Uterus (tissue), 4 donors: Measurements from ENCODE around the gene CLASP2. TPM values are rescaled to one million over a fixed set of nuclear protein-coding genes. Genes with fewer than 3 reads are reported as not detected.

ENCODE experiments used
- DNase-seq, 2 donors: peaks; one replicate each; pipeline ENCODE4 v3.0.0-alpha.2; 2019 to 2020
- H3K27ac ChIP-seq, 2 donors: fragments of 200-600 bp; sonication (generic); 1 replicate in 1 of 2; 2 replicates in 1 of 2; pipeline ENCODE4 v1.5.1; 2016 to 2018
- H3K27me3 ChIP-seq, 2 donors: fragments of 200-600 bp; sonication (generic); one replicate each; pipeline ENCODE4 v1.5.1; 2018 to 2019; ENCODE audit warnings: control low read depth in 1 of 2
- H3K36me3 ChIP-seq, 2 donors: fragments of 200-600 bp; sonication (generic); one replicate each; pipeline ENCODE4 v1.5.1; 2019; ENCODE audit warnings: control low read depth in 1 of 2
- H3K4me1 ChIP-seq, 2 donors: fragments of 200-600 bp; sonication (generic); one replicate each; pipeline ENCODE4 v1.5.1; 2018 to 2019; ENCODE audit warnings: control low read depth in 1 of 2
- H3K4me3 ChIP-seq, 2 donors: fragments of 200-600 bp; sonication (generic); 1 replicate in 1 of 2; 2 replicates in 1 of 2; pipeline ENCODE4 v1.5.1; 2018 to 2019; ENCODE audit warnings: mild to moderate bottlenecking in 1 of 2
- H3K9me3 ChIP-seq, 2 donors: fragments of 200-600 bp; sonication (generic); one replicate each; pipeline ENCODE4 v1.5.1; 2019; ENCODE audit warnings: control low read depth in 1 of 2
- POLR2A ChIP-seq, 2 donors: fragments of 450-650 bp; IDR thresholded peaks; one replicate each; pipeline ENCODE4 v1.6.1; 2016; ENCODE audit warnings: antibody characterized with exemption in 2 of 2, mild to moderate bottlenecking in 1 of 2, moderate library complexity in 1 of 2
- intact Hi-C: fragments of 100-400 bp; cut with DNase I; formaldehyde crosslinking; loops from one replicate; pipeline ENCODE4 v1.15.1; 2023; ENCODE audit warnings: low total_unique reads
- total RNA-seq, 4 donors: library from RNA; depleted of rRNA in 3 of 4; stranded (reverse); fragments of >200 nt in 3 of 4; gene quantifications; one replicate each; pipeline versions ENCODE4 v1.1.0 to v1.2.4, GENCODE V29; 2014 to 2023
- TF ChIP-seq, protein P1 (sequence below), 4 experiments: fragments of 200-600 bp in 2 of 4; fragments of 450-650 bp in 2 of 4; sonication (generic) in 2 of 4; IDR thresholded peaks; one replicate each; pipeline ENCODE4 v1.5.1; 2016 to 2019; ENCODE audit warnings: antibody characterized with exemption in 4 of 4, mild to moderate bottlenecking in 2 of 4, moderate library complexity in 1 of 4
- donor health status: DM: yes; HTN: yes; CAD: no.

Gene CLASP2
- total RNA-seq, 4 donors from 2014 or later = 34.1 to 159 (median 76.2) TPM

DNA sequence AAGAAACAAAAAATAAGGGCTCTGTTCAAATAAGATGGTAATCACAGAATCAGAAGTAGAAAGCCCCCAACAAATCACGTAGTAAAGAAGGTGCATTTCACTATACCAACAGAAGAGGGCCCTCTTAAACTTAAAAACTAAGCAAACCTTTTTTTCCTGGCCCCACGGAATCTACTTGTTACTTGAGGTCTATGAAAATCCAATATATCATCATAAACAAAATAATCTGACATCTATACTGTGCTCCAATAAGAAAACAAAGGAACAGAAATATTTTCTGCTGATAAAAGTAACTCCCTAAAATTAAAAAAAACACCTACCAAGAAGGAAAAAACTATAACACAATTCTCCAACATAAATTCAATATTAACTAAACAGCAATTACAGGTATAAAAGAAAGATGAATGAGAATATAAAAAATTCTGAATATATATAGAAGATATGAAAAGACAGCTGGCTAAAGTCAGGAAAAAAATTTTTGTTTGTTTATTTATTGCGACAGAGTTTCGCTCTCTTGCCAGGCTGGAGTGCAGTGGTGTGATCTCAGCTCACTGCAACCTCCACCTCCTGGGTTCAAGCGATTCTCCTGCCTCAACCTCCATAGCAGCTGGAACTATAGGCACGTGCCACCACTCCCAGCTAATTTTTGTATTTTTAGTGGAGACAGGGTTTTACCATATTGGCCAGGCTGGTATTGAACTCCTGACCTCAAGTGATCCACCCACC lies 81.8 kb downstream of the CLASP2 start:
- intact Hi-C loops = loop anchor here (10.0 kb wide), 1 partner anchor 149 kb away; no protein-coding TSS in a partner anchor
- no peaks in the 10 kb centered on the region for H3K36me3 ChIP-seq
- no peak overlapping the region for H3K27ac ChIP-seq
- no peaks in the 10 kb centered on the region for H3K4me1 ChIP-seq
- no peak for TF ChIP-seq POLR2A (IDR thresholded peaks at IDR 0.05)
- TF ChIP-seq, protein P1, sequence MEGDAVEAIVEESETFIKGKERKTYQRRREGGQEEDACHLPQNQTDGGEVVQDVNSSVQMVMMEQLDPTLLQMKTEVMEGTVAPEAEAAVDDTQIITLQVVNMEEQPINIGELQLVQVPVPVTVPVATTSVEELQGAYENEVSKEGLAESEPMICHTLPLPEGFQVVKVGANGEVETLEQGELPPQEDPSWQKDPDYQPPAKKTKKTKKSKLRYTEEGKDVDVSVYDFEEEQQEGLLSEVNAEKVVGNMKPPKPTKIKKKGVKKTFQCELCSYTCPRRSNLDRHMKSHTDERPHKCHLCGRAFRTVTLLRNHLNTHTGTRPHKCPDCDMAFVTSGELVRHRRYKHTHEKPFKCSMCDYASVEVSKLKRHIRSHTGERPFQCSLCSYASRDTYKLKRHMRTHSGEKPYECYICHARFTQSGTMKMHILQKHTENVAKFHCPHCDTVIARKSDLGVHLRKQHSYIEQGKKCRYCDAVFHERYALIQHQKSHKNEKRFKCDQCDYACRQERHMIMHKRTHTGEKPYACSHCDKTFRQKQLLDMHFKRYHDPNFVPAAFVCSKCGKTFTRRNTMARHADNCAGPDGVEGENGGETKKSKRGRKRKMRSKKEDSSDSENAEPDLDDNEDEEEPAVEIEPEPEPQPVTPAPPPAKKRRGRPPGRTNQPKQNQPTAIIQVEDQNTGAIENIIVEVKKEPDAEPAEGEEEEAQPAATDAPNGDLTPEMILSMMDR (IDR thresholded peaks at IDR 0.05) = peak; percentile 28 to 64 (median 55)
- H3K4me3 ChIP-seq = no peak overlapping the region
- H3K9me3 ChIP-seq = no peaks in the 10 kb centered on the region
- no peak for DNase-seq
- H3K27me3 ChIP-seq = no peaks in the 10 kb centered on the region

DNA sequence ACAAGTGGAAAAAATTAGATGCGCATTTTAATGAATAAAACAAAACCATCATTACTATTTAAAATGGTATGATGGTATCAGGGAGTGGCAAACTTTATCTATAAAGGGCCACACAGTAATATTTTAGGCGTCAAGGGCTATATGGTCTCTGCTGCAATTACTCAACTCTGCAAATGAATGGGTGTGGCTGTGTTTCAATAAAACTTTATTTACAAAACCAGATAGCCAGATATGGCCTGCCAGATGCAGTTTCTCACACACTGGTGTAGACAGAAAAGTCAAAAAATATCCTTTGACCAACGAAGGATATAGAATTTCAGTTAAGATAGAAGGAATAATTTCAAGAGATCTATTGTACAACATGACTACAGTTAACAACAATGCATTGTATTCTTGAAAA lies 83.8 kb downstream of the CLASP2 start:
- no peak overlapping the region for H3K4me3 ChIP-seq
- intact Hi-C loops = loop anchor here (10.0 kb wide), 1 partner anchor 151 kb away; no protein-coding TSS in a partner anchor
- no peaks in the 10 kb centered on the region for H3K9me3 ChIP-seq
- H3K36me3 ChIP-seq = no peaks in the 10 kb centered on the region
- no peak for TF ChIP-seq POLR2A (IDR thresholded peaks at IDR 0.05)
- TF ChIP-seq, protein P1 (IDR thresholded peaks at IDR 0.05) = no peak
- no peak overlapping the region for H3K27ac ChIP-seq
- H3K4me1 ChIP-seq = no peaks in the 10 kb centered on the region
- DNase-seq = no peak
- no peaks in the 10 kb centered on the region for H3K27me3 ChIP-seq

DNA sequence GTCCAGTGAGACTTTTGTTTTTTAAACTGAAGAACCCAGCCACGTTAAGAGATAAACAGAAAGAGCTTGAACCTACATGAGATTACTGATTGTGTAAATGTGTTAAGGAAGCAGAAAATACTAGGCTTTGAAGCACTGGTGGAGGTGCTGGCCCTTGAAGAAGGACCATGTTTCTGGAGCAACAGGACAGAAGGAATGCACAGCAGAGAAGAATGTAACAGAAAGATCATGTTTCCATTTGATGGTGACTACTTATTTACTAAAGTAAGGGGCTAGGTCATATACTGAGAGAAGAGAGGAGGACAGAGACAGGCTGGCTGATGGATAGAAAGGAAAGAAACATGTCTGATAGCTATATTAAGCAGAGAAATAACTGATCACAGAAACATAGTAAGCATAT lies 88.8 kb downstream of the CLASP2 start:
- Histone ChIP-seq H3K27ac (no peak overlapping the region), H3K36me3 (no peaks in the 10 kb centered on the region), H3K4me1 (no peaks in the 10 kb centered on the region), H3K4me3 (no peak overlapping the region), H3K9me3 (no peaks in the 10 kb centered on the region), H3K27me3 (no peaks in the 10 kb centered on the region)
- intact Hi-C loops = no loop called here
- DNase-seq = no peak
- TF ChIP-seq, protein P1 (IDR thresholded peaks at IDR 0.05) = no peak
- no peak for TF ChIP-seq POLR2A (IDR thresholded peaks at IDR 0.05)

DNA sequence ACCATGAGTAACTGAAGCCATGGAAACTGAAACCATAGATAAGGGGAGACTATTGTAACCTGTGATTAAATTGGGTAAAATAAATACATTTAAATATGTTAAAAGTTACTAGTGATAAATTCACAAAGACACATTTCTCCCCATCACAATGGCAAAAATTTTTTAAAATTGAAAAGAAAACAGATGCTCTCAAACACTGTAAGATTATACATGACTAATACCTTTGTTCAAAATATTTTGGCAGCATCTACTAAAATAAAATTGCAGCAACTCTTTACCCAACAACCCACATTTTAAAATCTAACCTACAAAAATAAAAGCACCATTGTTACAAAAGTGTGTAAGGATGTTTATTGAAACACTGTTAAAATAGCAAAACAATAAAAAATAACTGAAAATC lies 93.3 kb downstream of the CLASP2 start:
- intact Hi-C loops = no loop called here
- H3K36me3 ChIP-seq = no peaks in the 10 kb centered on the region
- H3K27me3 ChIP-seq = no peaks in the 10 kb centered on the region
- no peaks in the 10 kb centered on the region for H3K4me1 ChIP-seq
- no peak overlapping the region for H3K27ac ChIP-seq
- H3K9me3 ChIP-seq = no peaks in the 10 kb centered on the region
- TF ChIP-seq, protein P1 (IDR thresholded peaks at IDR 0.05) = no peak
- no peak for TF ChIP-seq POLR2A (IDR thresholded peaks at IDR 0.05)
- H3K4me3 ChIP-seq = no peak overlapping the region
- no peak for DNase-seq

DNA sequence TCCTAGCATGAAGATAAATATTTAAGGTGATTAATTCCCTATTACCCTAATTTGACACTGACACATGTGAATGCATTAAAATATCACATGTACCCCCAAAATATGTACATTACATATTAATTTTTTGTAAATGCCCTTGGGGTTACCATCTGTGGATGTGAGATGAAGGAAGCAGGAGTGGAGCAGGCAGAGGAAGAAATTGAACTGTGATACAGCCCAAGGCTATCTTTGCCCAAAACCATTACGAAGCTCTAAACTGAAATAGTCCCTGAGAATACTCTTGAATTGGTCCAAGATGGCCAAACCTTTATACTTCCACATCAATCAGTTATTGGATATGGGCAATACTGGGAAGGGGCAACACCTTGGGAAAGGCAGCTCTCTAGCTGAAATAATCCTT lies 105.0 kb downstream of the CLASP2 start:
- intact Hi-C loops = no loop called here
- H3K27me3 ChIP-seq = no peaks in the 10 kb centered on the region
- no peak overlapping the region for H3K27ac ChIP-seq
- no peak overlapping the region for H3K4me3 ChIP-seq
- H3K36me3 ChIP-seq = no peaks in the 10 kb centered on the region
- no peaks in the 10 kb centered on the region for H3K9me3 ChIP-seq
- TF ChIP-seq, protein P1 (IDR thresholded peaks at IDR 0.05) = no peak
- TF ChIP-seq POLR2A (IDR thresholded peaks at IDR 0.05) = no peak
- DNase-seq = no peak
- no peaks in the 10 kb centered on the region for H3K4me1 ChIP-seq
